Measurements from ENCODE around the gene MCC.

The MCC gene

GRCh38 chr5:113217619-113218184 lies 270.6 kb downstream of the MCC start:
- DNase-seq: no peak

- no peak for DNase-seq
Measured at GRCh38 chr5:113216545-113216944, 271.7 kb downstream of the MCC start.

GRCh38 chr5:113215401-113216060 lies 272.7 kb downstream of the MCC start:
- no peak for DNase-seq

GRCh38 chr5:113214606-113215323 lies 273.5 kb downstream of the MCC start:
- DNase-seq: no peak

GRCh38 chr5:113213551-113214425 lies 274.5 kb downstream of the MCC start:
- DNase-seq: no peak

GRCh38 chr5:113212244-113212920 lies 275.9 kb downstream of the MCC start:
- no peak for DNase-seq

GRCh38 chr5:113209498-113209897 lies 278.8 kb downstream of the MCC start:
- DNase-seq: no peak

- DNase-seq: no peak
Measured at GRCh38 chr5:113205807-113206206, 282.4 kb downstream of the MCC start.

- DNase-seq: no peak
Measured at GRCh38 chr5:113205323-113205722, 282.9 kb downstream of the MCC start.

DNA sequence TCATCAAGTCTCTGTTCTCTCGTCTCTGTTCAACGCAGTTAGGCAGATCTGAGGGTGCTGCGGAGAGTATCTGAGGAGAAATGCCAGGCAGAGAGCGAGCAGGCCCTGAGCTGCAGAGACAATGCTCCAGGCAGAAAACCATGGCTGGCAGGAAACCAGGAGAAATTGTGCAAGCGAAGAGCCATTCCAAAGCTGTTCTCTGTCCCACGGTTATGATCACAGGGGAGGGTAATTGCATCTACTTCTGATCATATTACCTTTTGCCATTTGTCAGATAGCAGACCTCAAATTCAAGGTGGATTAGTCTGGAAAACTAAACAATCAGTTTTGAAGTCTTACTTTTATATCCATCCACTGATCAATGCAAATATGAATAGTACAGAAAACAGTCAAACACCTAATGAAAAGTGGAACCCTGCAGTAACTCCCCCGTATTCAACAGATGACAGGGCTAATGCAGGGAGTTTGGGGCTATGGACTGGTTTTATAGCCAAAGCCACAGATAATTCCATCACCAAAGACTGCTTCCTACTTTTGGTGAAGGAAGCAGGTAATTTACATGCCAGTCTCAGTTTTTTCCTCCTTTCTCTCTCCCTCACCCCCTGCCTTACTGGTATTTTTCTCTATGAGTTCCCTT lies 283.6 kb downstream of the MCC start:
- no peak for DNase-seq

DNA sequence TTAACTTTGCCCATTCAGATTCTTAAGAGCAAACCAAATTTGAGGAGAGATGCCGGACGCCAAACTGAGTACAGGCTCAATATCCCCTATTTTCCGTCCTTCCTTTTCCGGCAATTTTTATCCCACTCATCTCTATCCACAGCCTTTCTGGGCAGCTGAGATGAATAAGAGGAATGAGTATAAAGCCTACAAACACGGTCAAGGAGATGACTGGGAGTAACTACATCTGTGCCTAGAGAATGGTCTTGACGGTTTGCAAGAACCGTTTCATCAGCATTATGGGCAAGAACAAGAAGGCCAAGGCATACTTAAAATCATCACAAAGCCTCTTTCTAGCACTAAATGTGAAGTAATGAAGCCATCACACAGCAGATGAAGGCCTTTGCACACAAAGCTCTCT lies 284.3 kb downstream of the MCC start:
- DNase-seq: no peak

DNA sequence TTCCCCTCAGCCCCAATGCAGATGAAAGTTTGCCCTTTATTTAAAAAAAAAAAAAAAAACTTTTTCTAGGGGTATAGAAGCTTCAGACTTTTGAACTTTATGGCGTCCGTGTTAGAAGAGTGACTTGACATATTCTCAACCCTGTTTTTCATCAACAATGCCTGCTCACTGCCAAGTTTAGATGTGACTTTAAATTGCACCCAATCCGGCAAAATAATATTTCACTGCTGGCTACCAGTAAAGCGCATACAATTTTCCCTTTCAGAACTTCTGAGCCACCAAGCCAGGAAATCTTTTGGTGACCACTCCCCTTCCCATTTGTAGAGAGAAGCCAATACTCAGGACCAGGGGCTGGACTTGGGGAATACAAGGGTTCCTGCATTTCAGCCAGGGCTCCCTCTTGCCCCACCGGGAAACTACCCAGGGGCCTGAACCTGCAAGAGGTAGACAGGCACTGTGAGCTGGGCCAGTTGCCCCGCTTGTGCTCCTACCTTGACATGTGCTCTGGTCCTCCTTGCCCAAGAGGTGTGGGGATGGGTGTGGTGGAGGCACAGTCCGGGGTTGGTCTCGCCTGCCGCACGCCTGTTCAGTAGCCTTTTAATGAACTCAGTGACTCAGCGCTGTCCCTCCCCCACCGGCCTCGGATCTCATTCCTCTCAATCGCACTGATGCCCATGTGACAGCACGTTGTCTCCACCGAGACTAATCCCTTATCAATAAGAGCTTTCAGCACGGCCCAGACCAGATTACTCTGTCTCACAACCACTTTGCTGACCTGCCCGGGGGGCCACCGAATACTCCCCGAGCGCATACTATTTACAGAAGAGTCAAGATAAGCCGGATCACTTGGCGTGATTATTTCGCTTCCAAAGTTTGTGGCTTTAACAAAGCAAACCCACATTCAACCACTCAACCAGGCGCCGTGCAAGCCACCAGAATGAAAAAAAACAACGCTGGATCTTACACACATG lies 285.2 kb downstream of the MCC start:
- no peak for DNase-seq

DNA sequence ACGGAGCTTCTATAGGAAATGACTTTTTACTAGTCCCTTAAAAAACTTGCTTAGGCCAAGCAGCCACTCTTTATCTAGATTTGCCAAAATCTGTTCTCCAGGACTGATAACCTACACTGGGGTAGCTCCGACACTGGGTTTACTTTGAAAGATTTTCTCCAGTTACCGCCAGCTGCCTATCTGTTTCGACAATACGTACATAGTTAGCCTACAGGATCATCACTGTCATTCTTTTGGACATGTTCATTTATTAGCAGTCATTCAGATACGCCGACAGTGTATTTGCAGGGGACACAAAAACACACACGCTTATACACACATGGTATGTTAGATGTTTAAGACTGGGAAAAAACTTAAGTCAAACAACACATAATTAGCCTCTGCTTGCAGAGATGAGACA lies 286.0 kb downstream of the MCC start:
- DNase-seq: no peak

DNA sequence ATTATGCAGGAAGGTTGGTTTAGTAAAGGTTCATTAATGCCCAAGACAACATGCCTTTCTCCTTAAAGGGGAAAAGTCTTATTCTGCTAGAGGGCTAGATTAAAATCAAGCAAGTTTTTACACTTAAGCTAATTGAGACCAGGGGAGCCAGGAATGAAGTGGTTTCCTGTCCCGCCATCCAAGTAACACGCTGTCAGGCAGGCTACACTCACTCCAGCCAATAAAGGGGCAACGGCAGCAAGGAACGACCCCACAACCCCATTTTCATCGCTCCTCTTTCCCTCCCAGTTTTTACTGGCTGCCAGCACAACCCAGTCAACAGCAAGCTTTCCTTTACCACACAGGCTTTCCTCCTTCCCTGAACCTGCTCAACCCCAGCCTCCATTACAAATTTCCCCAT lies 286.5 kb downstream of the MCC start:
- no peak for DNase-seq

DNA sequence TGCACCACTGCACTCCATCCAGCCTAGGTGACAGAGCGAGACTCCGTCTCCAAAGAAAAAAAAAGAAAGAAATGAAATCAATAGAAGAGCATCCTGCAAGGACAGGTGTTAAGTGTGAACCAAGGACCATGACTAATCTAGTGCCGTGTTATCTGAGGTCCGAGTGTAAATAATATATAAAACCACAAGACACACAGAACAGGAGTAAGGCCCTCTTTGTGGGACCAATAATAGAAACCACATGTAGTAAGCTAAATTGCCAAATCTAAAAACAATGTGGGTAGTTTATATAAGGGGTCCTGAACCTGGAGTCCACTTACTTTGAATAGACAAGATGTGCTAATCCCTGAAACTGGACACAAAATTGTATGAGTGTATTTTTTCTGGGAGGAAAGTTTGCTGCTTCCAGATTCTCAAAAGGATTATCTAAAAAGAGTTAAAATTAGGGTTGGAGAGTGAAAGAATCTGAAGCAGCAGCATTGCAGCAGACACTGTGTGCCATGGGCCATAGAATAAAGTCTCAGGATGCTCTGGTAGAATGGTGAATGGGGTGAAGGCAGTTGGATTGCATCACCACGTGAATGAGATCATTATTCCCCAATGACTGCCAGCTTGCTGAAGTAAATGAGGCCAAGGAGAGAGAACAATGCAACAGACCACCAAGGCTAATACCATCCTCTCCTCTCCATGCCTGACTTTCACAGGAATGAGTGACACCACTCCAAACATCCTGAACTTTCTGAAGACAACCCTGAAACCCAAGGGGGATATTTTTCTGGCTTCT lies 288.9 kb downstream of the MCC start:
- no peak for DNase-seq

DNA sequence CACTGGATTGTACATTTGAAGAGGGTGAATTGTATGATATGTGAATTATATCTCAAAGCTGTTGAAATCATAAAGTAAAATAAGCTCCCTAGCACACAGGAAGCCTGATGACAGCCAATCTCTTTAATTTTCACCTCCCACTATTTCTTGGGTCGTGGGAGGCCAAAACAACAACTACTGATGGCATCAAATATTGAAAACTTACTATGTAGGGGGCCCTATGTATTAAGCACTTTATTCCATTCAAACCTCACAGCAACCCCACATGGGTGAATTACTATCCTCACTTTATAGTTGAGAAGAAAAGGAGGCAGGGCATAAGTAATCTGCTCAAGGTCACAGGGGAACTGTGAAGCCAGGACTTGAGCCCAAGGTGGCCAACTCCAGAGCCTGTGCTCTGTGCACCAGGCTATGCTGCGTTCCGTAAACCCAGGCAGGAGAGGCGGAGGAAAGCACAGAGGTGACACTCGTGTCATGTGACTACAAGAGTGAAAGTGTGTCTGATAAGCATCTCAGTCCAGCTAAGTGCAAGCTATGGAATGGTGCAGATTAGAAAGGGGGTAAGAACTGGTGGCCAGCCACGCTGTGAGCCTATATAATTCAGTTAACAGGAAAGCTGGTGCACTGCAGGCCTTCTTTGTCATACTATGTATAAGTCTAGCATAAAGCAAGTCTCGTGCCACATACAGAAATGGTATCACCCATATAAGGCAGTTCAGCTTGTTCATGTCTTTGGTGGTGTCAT lies 290.6 kb downstream of the MCC start:
- DNase-seq: no peak

DNA sequence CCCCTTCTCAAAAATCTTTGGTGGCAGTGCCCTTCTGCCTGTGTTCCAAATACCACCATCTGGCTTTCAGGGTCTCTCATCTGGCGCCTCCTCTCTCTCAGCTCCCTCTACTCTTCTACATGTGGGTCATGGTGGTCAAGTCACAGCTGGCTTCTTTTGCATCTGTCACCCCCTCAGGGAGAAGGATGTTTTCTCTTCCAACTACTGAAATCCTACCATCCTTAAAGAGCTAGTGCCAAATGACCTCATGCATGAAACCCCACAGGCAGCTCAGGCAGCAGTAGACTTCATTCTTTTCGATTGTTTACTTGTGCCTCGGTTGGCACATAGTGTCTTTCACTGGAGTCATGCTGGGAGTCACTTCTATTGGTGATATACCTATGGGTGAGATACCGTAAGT lies 292.5 kb downstream of the MCC start:
- DNase-seq: no peak

DNA sequence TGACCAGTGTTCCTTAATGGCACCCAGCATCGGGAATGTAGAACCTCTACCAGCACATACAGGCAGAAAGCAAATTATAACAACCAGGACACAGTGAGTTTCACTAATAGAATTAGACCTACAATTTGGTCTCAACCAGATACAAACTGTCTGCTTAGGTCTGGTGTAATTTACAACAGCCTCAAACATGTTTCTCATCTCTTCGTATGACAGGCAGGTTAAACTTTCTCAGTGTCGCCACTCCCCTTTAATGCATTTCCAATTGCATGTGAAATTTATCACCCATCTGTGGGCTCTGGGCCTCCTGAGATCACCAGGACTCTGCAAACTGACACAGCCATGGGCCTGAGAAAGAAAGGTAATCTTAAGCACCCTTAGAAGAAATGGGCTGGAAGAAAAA lies 293.0 kb downstream of the MCC start:
- no peak for DNase-seq

DNA sequence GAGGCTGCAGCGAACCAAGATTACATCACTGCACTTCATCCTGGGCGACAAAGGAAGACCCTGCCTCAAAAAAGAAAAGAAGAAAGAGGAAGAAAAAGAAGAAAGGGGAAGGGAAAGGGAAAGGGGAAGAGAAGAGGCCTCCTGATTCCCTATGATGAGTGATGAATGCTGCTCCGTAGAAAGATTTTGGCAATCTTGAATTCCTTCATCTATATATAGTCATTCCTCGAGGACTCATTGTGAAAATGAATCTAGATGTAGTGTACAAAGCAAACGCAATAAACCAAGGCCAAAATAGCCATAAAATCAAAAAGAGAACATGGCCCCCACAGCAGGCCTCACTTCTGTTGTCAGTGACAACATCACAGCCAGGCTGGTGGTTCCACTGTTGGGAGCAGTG lies 293.7 kb downstream of the MCC start:
- DNase-seq: no peak

DNA sequence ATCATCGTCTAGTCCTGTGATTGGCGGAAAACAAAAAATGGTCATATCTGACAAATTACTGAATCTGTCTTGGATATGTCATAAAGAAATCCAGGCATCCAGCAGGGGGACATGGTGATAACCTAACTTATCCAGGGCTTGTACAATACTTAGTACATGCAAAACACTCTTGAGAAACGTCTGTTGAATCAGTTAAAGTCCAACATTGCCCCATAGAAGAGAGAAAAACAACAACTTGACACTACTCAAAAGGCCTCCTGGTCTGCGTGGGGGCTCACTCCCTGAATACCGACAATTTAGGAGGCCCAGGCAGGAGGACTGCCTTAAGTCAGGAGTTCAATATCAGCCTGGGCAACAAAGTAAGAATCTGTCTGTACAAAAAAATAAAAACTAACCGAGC lies 294.1 kb downstream of the MCC start:
- DNase-seq: no peak

All from stimulated activated CD4-positive, alpha-beta T cell treated with anti-CD3 and anti-CD28 coated beads, Interleukin-2, amount 100 ng/mL, for 24 hours (primary cell).